Calu3 (cell line): ENCODE measurements around the gene RARRES2. TPM values are rescaled to one million over a fixed set of nuclear protein-coding genes. Genes with fewer than 3 reads are reported as not detected.
A peak's percentile ranks its signal among the peaks of the same experiment; 100 is the strongest.

ENCODE experiments used
- BruUV-seq: library from RNA; stranded (reverse); fragments of 400-500 nt; replicated peaks from 2 replicates; lab custom pipeline; 2021; lab: Mats Ljungman, UMichigan
- CTCF ChIA-PET: fragments of 300-600 bp; sonication (Branson Sonifier 250); formaldehyde crosslinking; loops from one replicate; lab custom pipeline; 2022; ENCODE audit warnings: antibody characterized with exemption; lab: Charles Lee
- DNase-seq: peaks from one replicate; pipeline ENCODE4 v3.0.0; 2022
- H3K27ac Mint-ChIP-seq: one replicate; pipeline ENCODE4 v1.8.0; 2022; ENCODE audit warnings: mixed read lengths; ENCODE audit not compliant: unreplicated experiment
- H3K27me3 Mint-ChIP-seq: one replicate; pipeline ENCODE4 v1.8.0; 2022; ENCODE audit warnings: mixed read lengths; ENCODE audit not compliant: unreplicated experiment
- H3K36me3 Mint-ChIP-seq: one replicate; pipeline ENCODE4 v1.8.0; 2022; ENCODE audit warnings: mild to moderate bottlenecking, moderate library complexity, mixed read lengths; ENCODE audit not compliant: insufficient read depth, unreplicated experiment
- H3K4me1 Mint-ChIP-seq: one replicate; pipeline ENCODE4 v1.8.0; 2022; ENCODE audit warnings: mild to moderate bottlenecking, low read depth, mixed read lengths; ENCODE audit not compliant: unreplicated experiment
- H3K4me3 Mint-ChIP-seq: one replicate; pipeline ENCODE4 v1.8.0; 2022; ENCODE audit warnings: mild to moderate bottlenecking, low read depth, moderate library complexity, mixed read lengths; ENCODE audit not compliant: unreplicated experiment
- H3K9me3 Mint-ChIP-seq: one replicate; pipeline ENCODE4 v1.8.0; 2022; ENCODE audit warnings: low read depth, mixed read lengths; ENCODE audit not compliant: unreplicated experiment
- intact Hi-C: fragments of 100-400 bp; cut with micrococcal nuclease; formaldehyde crosslinking; loops from one replicate; pipeline ENCODE4 v1.10.0; 2022; ENCODE audit not compliant: unreplicated experiment
- total RNA-seq: library from RNA; stranded (reverse); gene quantifications from 2 replicates; pipeline ENCODE4 v1.2.3, GENCODE V29; 2022
- TF ChIP-seq, protein P1 (sequence below): fragments of 200-600 bp; IDR thresholded peaks from one replicate; pipeline ENCODE4 v1.8.0; 2022; ENCODE audit warnings: antibody characterized with exemption; ENCODE audit not compliant: unreplicated experiment

The RARRES2 gene
- total RNA-seq, 1 experiment from 2014 or later, result 13.0 TPM

DNA sequence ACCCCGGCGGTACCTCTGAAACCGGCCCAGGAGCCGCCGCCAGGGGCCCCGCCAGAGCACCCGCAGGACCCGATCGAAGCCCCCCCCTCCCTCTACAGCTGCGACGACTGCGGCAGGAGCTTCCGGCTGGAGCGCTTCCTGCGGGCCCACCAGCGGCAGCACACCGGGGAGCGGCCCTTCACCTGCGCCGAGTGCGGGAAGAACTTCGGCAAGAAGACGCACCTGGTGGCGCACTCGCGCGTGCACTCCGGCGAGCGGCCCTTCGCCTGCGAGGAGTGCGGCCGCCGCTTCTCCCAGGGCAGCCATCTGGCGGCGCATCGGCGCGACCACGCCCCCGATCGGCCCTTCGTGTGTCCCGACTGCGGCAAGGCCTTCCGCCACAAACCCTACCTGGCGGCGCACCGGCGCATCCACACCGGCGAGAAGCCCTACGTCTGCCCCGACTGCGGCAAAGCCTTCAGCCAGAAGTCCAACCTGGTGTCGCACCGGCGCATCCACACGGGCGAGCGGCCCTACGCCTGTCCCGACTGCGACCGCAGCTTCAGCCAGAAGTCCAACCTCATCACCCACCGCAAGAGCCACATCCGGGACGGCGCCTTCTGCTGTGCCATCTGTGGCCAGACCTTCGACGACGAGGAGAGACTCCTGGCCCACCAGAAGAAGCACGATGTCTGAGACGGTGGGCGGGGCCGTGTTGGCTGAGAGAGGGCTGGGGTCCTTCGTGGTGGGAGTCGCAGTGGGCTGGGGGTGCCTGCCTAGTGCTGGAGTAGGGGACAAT lies 31.0 kb upstream of the RARRES2 start:
- no peak for DNase-seq
- Mint-ChIP-seq H3K9me3 (no peaks in the 10 kb centered on the region), H3K36me3 (peaks cover 83% of the 10 kb centered on the region), H3K4me3 (peak overlapping the region; percentile 14), H3K4me1 (peaks cover 53% of the 10 kb centered on the region), H3K27ac (peak overlapping the region; percentile 79), H3K27me3 (no peaks in the 10 kb centered on the region)
- BruUV-seq, result no TSS peak
- CTCF ChIA-PET, result no interaction called here
- TF ChIP-seq, protein P1, sequence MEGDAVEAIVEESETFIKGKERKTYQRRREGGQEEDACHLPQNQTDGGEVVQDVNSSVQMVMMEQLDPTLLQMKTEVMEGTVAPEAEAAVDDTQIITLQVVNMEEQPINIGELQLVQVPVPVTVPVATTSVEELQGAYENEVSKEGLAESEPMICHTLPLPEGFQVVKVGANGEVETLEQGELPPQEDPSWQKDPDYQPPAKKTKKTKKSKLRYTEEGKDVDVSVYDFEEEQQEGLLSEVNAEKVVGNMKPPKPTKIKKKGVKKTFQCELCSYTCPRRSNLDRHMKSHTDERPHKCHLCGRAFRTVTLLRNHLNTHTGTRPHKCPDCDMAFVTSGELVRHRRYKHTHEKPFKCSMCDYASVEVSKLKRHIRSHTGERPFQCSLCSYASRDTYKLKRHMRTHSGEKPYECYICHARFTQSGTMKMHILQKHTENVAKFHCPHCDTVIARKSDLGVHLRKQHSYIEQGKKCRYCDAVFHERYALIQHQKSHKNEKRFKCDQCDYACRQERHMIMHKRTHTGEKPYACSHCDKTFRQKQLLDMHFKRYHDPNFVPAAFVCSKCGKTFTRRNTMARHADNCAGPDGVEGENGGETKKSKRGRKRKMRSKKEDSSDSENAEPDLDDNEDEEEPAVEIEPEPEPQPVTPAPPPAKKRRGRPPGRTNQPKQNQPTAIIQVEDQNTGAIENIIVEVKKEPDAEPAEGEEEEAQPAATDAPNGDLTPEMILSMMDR, result no peak
- intact Hi-C loops, result no loop called here

DNA sequence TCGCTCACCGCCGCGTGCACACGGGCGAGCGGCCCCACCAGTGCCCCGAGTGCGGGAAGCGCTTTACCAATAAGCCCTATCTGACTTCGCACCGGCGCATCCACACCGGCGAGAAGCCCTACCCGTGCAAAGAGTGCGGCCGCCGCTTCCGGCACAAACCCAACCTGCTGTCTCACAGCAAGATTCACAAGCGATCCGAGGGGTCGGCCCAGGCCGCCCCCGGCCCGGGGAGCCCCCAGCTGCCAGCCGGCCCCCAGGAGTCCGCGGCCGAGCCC lies 30.5 kb upstream of the RARRES2 start:
- no TSS peak for BruUV-seq
- Mint-ChIP-seq H3K27ac (no peak overlapping the region), H3K4me1 (peaks cover 47% of the 10 kb centered on the region)

DNA sequence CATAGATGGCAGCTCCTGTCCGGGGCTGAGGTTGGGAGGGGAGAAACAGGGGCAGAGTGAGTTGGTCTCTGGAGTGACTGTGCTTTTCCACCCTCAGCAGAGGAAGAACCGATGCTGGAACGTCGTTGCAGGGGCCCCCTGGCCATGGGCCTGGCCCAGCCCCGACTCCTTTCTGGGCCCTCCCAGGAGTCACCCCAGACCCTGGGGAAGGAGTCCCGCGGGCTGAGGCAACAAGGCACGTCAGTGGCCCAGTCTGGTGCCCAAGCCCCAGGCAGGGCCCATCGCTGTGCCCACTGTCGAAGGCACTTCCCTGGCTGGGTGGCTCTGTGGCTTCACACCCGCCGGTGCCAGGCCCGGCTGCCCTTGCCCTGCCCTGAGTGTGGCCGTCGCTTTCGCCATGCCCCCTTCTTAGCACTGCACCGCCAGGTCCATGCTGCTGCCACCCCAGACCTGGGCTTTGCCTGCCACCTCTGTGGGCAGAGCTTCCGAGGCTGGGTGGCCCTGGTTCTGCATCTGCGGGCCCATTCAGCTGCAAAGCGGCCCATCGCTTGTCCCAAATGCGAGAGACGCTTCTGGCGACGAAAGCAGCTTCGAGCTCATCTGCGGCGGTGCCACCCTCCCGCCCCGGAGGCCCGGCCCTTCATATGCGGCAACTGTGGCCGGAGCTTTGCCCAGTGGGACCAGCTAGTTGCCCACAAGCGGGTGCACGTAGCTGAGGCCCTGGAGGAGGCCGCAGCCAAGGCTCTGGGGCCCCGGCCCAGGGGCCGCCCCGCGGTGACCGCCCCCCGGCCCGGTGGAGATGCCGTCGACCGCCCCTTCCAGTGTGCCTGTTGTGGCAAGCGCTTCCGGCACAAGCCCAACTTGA lies 29.9 kb upstream of the RARRES2 start:
- CTCF ChIA-PET, result interaction anchor here (1.0 kb wide), 1 partner anchor 35 kb away, joined by 4 read pairs; no protein-coding TSS in a partner anchor
- intact Hi-C loops, result no loop called here
- H3K36me3 Mint-ChIP-seq, result peaks cover 77% of the 10 kb centered on the region
- no peak for DNase-seq
- no peaks in the 10 kb centered on the region for H3K27me3 Mint-ChIP-seq
- peak overlapping the region; percentile 96 for H3K27ac Mint-ChIP-seq
- no peaks in the 10 kb centered on the region for H3K9me3 Mint-ChIP-seq
- BruUV-seq, result no TSS peak
- TF ChIP-seq, protein P1, result no peak
- no peak overlapping the region for H3K4me3 Mint-ChIP-seq
- H3K4me1 Mint-ChIP-seq, result peaks cover 43% of the 10 kb centered on the region

More for the DNA sequence above, 30.5 kb upstream of the RARRES2 start:
- TF ChIP-seq, protein P1, result no peak
- intact Hi-C loops, result no loop called here
- H3K4me3 Mint-ChIP-seq, result peak overlapping the region; percentile 14
- CTCF ChIA-PET, result no interaction called here
- no peaks in the 10 kb centered on the region for H3K27me3 Mint-ChIP-seq
- H3K9me3 Mint-ChIP-seq, result no peaks in the 10 kb centered on the region
- no peak for DNase-seq
- H3K36me3 Mint-ChIP-seq, result peaks cover 81% of the 10 kb centered on the region

DNA sequence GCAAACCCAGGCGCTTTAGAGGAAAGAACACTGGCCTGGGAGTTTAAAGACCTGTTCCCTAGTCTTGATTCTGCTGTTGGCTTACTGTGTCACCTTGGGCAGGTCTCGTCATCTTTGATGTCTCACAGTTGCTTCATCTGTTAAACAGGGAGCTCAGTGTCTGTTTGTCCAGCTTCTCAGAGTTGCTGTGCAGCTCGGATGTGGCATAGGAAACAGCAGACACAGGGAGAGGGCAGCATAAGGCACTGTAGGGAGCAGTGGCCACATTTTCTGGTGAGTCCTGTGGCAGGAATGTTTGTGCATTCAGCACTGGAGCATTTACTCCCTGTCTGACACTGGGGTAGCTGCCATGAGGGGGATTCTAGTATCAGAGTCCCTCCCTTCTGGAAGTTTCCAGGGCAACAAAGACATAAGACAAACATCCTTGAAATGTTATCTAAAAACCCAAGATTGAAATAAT lies 29.2 kb upstream of the RARRES2 start:
- H3K4me3 Mint-ChIP-seq, result peak overlapping the region; percentile 90
- H3K4me1 Mint-ChIP-seq, result peaks cover 43% of the 10 kb centered on the region
- CTCF ChIA-PET, result interaction anchor here (1.0 kb wide), 1 partner anchor 36 kb away, joined by 4 read pairs; no protein-coding TSS in a partner anchor
- no peak for DNase-seq
- TF ChIP-seq, protein P1, result no peak
- H3K27me3 Mint-ChIP-seq, result no peaks in the 10 kb centered on the region
- peak overlapping the region; percentile 96 for H3K27ac Mint-ChIP-seq
- TSS peak; percentile 25 for BruUV-seq
- H3K36me3 Mint-ChIP-seq, result peaks cover 75% of the 10 kb centered on the region
- intact Hi-C loops, result no loop called here
- no peaks in the 10 kb centered on the region for H3K9me3 Mint-ChIP-seq
